AG09319 (cell line): ENCODE data around the gene DNAJC30.

Experiments
- DNase-seq: peaks from one replicate; pipeline ENCODE4 v3.0.0-alpha.2; 2010; ENCODE audit warnings: low read depth; ENCODE audit errors: extremely low read depth
- CTCF ChIP-seq: IDR thresholded peaks from 2 replicates; pipeline ENCODE4 v1.5.1; 2011; ENCODE audit warnings: low read depth, mild to moderate bottlenecking, inconsistent platforms, low read length, moderate library complexity

The DNAJC30 gene

DNA sequence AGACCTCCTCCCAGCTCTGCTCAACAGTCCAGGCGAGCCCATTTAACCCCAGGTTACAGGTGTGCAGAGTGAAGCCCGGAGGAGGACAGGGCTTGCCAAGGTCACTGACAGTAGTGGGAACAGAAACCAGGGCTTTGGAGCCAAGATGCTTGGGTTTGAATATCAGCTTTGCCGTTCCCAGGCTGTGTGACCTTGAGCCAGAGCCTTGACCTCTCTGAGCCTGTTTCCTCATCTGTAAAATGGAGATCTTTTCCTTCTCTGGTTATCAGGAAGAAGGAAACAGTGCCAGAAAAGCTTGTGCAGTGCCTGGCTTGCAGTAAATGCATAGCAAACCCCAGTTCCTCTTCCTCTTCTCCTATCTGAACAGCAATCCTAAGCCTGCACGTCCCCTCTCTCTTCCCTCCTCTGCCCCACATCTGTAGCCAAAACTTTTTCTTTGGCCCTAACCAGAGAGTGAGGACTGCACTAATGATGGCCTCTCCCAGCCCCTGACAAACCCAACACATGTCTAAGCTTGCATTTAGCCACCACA lies 37.5 kb downstream of the DNAJC30 start:
- no peak for TF ChIP-seq CTCF

DNA sequence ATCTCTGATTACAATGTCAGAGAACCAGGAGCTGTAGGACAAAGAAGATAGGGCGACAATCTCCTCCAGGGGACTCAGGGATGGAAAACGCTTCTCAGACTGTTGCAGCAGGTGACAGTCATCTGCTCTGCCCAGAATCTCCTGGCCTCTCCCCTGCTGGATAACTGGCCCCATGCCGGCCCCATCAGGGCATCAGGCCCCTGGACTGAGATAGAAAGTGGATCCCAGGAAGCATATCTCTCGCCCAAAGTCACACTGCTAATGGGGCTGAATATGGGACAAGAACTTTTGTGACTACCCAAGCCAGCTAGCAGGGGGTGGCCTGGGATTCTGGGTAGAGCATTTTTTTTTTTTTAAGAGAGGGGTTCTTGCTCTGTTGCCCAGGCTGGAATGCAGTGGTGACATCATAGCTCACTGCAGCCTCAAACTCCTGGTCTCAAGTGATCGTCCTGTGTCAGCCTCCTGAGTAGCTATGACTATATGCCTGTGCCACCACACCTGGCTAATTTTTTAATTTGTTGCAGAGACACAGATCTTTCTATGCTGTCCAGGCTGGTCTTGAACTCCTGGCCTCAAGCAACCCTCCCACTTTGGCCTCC lies 38.5 kb downstream of the DNAJC30 start:
- no peak for TF ChIP-seq CTCF

More for the DNA sequence above, 37.5 kb downstream of the DNAJC30 start:
- DNase-seq = no peak

GRCh38 chr7:73642834-73643233 lies 40.4 kb downstream of the DNAJC30 start:
- no peak for DNase-seq
- no peak for TF ChIP-seq CTCF

More for the DNA sequence above, 38.5 kb downstream of the DNAJC30 start:
- DNase-seq = no peak

DNA sequence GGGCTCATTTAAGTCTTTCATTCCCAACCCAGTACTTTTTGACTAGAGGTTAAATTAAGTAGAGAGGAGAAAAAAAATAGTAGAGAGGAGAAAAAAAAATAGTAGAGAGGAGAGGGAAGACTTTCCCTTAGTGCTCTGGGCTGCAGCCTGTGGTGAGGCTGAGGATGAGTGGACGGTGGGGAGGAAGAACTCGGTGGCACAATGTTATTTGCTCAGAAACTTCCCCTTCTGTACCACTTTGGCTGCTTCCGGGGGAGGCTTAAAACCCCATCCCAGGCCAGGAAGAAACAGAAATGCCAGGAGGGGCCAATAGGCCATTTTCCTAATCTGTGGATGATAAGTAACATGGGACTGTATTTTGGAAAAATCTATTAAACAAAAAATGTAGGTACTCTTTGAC lies 44.3 kb downstream of the DNAJC30 start:
- DNase-seq = no peak
- TF ChIP-seq CTCF = no peak

- no peak for TF ChIP-seq CTCF
Measured at GRCh38 chr7:73635428-73636200, 47.6 kb downstream of the DNAJC30 start.

GRCh38 chr7:73633844-73634243 lies 49.4 kb downstream of the DNAJC30 start:
- no peak for TF ChIP-seq CTCF
- DNase-seq = no peak

More at GRCh38 chr7:73635428-73636200, 47.6 kb downstream of the DNAJC30 start:
- no peak for DNase-seq

DNA sequence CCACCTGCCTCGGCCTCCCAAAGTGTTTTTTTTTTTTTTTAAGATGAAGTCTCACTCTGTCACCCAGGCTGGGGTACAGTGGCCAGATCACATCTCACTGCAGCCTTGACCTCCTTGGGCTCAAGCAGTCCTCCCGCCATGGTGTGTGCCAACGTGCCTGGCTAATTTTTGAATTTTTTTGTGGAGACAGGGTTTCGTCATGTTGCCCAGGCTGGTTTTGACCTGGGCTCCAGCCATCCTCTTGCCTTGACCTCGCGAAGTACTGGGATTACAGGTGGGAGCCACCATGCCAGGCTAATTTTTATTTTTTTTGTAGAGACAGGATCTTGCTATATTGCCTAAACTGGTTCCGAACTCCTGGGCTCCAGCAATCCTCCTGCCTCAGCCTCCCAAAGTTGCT lies 49.9 kb downstream of the DNAJC30 start:
- DNase-seq = no peak
- TF ChIP-seq CTCF = no peak
